Activated CD8-positive, alpha-beta memory T cell treated with anti-CD3 and anti-CD28 coated beads, Interleukin-2, amount 50 U/mL, for 24 hours (primary cell): ENCODE measurements around the gene GPR21.

Experiments
- DNase-seq: peaks from one replicate; pipeline ENCODE4 v3.0.0-alpha.2; 2020; ENCODE audit errors: extremely low read depth

Gene GPR21

DNA sequence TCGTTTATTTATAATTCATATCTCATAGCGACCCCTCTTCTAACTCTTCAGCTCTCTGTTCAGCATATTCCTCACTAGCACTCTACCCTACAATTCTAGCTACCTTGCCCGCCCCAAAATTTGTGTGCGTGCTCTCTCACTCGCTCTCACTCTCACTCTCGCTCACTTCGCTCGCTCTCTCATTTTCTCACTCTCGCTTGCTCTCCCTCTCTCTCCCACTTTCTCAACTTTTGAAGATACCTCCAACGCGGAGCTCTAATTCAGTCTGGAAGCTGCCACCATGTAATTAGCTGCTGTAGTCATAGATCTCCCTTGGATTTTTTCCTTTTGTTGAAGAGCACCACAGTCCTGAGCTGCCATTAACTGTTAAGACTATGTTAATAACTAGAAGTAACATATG is 30.4 kb downstream of the GPR21 start:
- no peak for DNase-seq

GRCh38 chr9:123064716-123065115 is 31.2 kb downstream of the GPR21 start:
- DNase-seq, result no peak

- DNase-seq, result no peak
Measured at GRCh38 chr9:123065196-123065595, 31.7 kb downstream of the GPR21 start.

- DNase-seq, result no peak
Measured at GRCh38 chr9:123067136-123067535, 33.7 kb downstream of the GPR21 start.

GRCh38 chr9:123069010-123069481 is 35.6 kb downstream of the GPR21 start:
- no peak for DNase-seq

GRCh38 chr9:123070198-123070597 is 36.7 kb downstream of the GPR21 start:
- no peak for DNase-seq

DNA sequence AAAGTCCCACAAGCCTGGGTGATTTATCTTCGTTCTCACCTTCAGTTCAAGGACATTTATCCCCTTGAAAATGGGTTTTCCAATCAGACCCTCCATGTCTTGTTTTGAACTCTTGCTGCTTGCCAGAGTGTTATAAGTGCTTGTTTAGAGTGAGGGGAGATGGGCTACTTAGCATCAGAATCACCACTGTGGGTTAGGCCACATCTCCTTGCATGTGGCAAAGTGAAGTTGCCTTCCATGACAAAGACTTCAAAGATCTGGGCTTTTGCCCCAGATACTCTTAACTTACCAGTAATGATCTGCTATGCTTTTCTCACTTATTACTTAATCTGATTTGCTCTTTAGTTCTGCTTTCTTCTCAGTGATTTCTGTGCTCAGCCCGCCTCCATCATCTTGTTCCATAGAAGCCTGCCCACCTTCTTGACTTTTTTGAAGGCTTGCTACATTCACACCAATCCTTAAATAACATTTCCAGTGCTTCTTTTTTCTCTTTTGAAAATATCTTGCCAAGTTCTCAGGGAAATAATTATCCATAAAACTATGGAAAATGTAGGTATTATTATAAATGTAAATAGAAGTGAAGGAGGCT is 39.0 kb downstream of the GPR21 start:
- no peak for DNase-seq

GRCh38 chr9:123073441-123073840 is 40.0 kb downstream of the GPR21 start:
- DNase-seq, result no peak

- no peak for DNase-seq
Measured at GRCh38 chr9:123073991-123074422, 40.5 kb downstream of the GPR21 start.

GRCh38 chr9:123074628-123075027 is 41.2 kb downstream of the GPR21 start:
- no peak for DNase-seq

- DNase-seq, result no peak
Measured at GRCh38 chr9:123080444-123080843, 47.0 kb downstream of the GPR21 start.

- DNase-seq, result no peak
Measured at GRCh38 chr9:123081824-123082223, 48.4 kb downstream of the GPR21 start.

- no peak for DNase-seq
Measured at GRCh38 chr9:123083680-123084079, 50.2 kb downstream of the GPR21 start.

- DNase-seq, result no peak
Measured at GRCh38 chr9:123084256-123084655, 50.8 kb downstream of the GPR21 start.
